HepG2 (cell line): Measurements from ENCODE around the gene NXN. TPM values are rescaled to one million over a fixed set of nuclear protein-coding genes. Genes with fewer than 3 reads are reported as not detected.

Source experiments
- ATAC-seq: fragments of 200-7000 bp; cut with Tn5 transposase; 3 replicates; pipeline ENCODE4 v1.9.1; 2020; ENCODE audit warnings: mild to moderate bottlenecking, moderate library complexity
- BruUV-seq: library from RNA; stranded (reverse); fragments of 400-500 nt; replicated peaks from 2 replicates; lab custom pipeline; 2021; lab: Mats Ljungman, UMichigan
- CTCF ChIA-PET: fragments of 300-600 bp; formaldehyde crosslinking; extraction: SDS; loops from one replicate; lab custom pipeline; 2021; ENCODE audit warnings: low total read pairs, inconsistent platforms, low intra/inter-chr PET ratio; lab: Yijun Ruan, JAX
- POLR2A ChIA-PET: fragments of 350-600 bp; sonication (Branson Sonifier 250); formaldehyde crosslinking; loops from one replicate; lab custom pipeline; 2020; ENCODE audit warnings: antibody characterized with exemption, inconsistent platforms; lab: Yijun Ruan, JAX
- DNase-seq: peaks from one replicate; pipeline ENCODE4 v3.0.0-alpha.2; 2015; ENCODE audit warnings: low spot score
- FAIRE-seq: peaks from 3 replicates; lab custom pipeline; 2011; peaks lifted over from hg19 to GRCh38; lab: Jason Lieb, UNC
- H2AFZ ChIP-seq: one replicate; pipeline ENCODE4 v1.6.1; 2011; ENCODE audit warnings: low read length, inconsistent platforms
- H3K27ac ChIP-seq: fragments of 300-600 bp; 3 replicates; pipeline ENCODE4 v1.8.0; 2011; ENCODE audit warnings: mixed run types, mild to moderate bottlenecking, mixed read lengths, low read length, inconsistent platforms; ENCODE audit not compliant: insufficient read depth; ENCODE audit errors: extremely low read length
- H3K27me3 ChIP-seq, 2 experiments: fragments of 200-600 bp in 1 of 2; 2 replicates in 1 of 2; 3 replicates in 1 of 2; pipeline versions ENCODE4 v1.6.0 to v1.8.0; 2011; ENCODE audit warnings: low read length in 2 of 2, mild to moderate bottlenecking in 2 of 2, moderate library complexity in 2 of 2, inconsistent platforms in 1 of 2; ENCODE audit not compliant: insufficient read depth in 2 of 2, control insufficient read depth in 1 of 2
- H3K36me3 ChIP-seq, 2 experiments: fragments of 200-600 bp in 1 of 2; replicated peaks in 1 of 2; 2 replicates in 1 of 2; 3 replicates in 1 of 2; pipeline versions ENCODE4 v1.5.1 to v1.8.0; 2011; ENCODE audit warnings: low read length in 2 of 2, inconsistent platforms in 1 of 2; ENCODE audit not compliant: insufficient read depth in 2 of 2, control insufficient read depth in 1 of 2
- H3K4me1 ChIP-seq: 2 replicates; pipeline ENCODE4 v1.5.1; 2012; ENCODE audit warnings: low read length, inconsistent platforms; ENCODE audit not compliant: insufficient read depth
- H3K4me2 ChIP-seq: 2 replicates; pipeline ENCODE4 v1.6.0; 2011; ENCODE audit warnings: low read depth, low read length, inconsistent platforms
- H3K4me3 ChIP-seq, 3 experiments: fragments of 200-600 bp in 1 of 3; sonication (generic), shearing (Covaris generic) in 1 of 3; replicated peaks in 1 of 3; 2 replicates each; pipeline ENCODE4 v1.5.1; 2011 to 2016; ENCODE audit warnings: low read length in 3 of 3, inconsistent platforms in 2 of 3, low read depth in 2 of 3, mild to moderate bottlenecking in 2 of 3, control low read depth in 1 of 3, mixed read lengths in 1 of 3; ENCODE audit not compliant: insufficient read depth in 1 of 3
- H3K79me2 ChIP-seq: one replicate; pipeline ENCODE4 v1.6.1; 2011; ENCODE audit warnings: low read length, inconsistent platforms; ENCODE audit not compliant: insufficient read depth
- H3K9ac ChIP-seq: 2 replicates; pipeline ENCODE4 v1.6.0; 2011; ENCODE audit warnings: mild to moderate bottlenecking, low read depth, low read length, inconsistent platforms; ENCODE audit not compliant: insufficient read depth
- H3K9me3 ChIP-seq: 2 replicates; pipeline ENCODE4 v1.5.1; 2012; ENCODE audit warnings: mild to moderate bottlenecking, low read length
- H4K20me1 ChIP-seq: 2 replicates; pipeline ENCODE4 v1.6.0; 2011; ENCODE audit warnings: inconsistent platforms, mild to moderate bottlenecking, low read length, moderate library complexity; ENCODE audit not compliant: insufficient read depth
- RAD51 ChIP-seq: fragments of 450-650 bp; IDR thresholded peaks from 2 replicates; pipeline ENCODE4 v1.6.1; 2016; ENCODE audit warnings: borderline replicate concordance
- SRSF1 ChIP-seq: fragments of 200-400 bp; formaldehyde crosslinking; optimal IDR thresholded peaks from 2 replicates; pipeline ENCODE3; 2017; ENCODE audit warnings: mild to moderate bottlenecking, low read depth, low read length, moderate library complexity
- U2AF2 ChIP-seq: fragments of 200-400 bp; formaldehyde crosslinking; IDR thresholded peaks from 2 replicates; pipeline ENCODE4 v1.6.1; 2017; ENCODE audit warnings: low read depth, mild to moderate bottlenecking, low read length
- ZIK1 ChIP-seq: sonication (generic); formaldehyde crosslinking; IDR thresholded peaks from 2 replicates; pipeline ENCODE4 v1.5.0; 2020; ENCODE audit warnings: mild to moderate bottlenecking, low read depth, missing genetic modification reagents, borderline replicate concordance
- ZNF331 ChIP-seq: sonication (generic); formaldehyde crosslinking; IDR thresholded peaks from 2 replicates; pipeline ENCODE4 v1.4.0; 2020; ENCODE audit warnings: missing genetic modification reagents
- ZNF724P ChIP-seq: sonication (generic); formaldehyde crosslinking; IDR thresholded peaks from 2 replicates; pipeline ENCODE4 v1.8.0; 2022; ENCODE audit warnings: missing genetic modification reagents, borderline replicate concordance
- ZNF782 ChIP-seq: sonication (generic); formaldehyde crosslinking; IDR thresholded peaks from 2 replicates; pipeline ENCODE4 v1.4.0; 2020; ENCODE audit warnings: missing genetic modification reagents, mild to moderate bottlenecking, borderline replicate concordance
- WGBS: methylation state at CpG from one replicate; pipeline ENCODE4 v1.1.6; 2017; ENCODE audit warnings: low lambda C conversion rate; 5-methylcytosine and 5-hydroxymethylcytosine counted together
- in situ Hi-C: cut with HindIII; loops from 2 replicates; pipeline ENCODE4 v1.10.0; 2017; ENCODE audit warnings: low pct_unique_long_range_greater_than_20kb; ENCODE audit not compliant: extremely low pct_ligation_motif_present
- intact Hi-C: fragments of 100-400 bp; cut with micrococcal nuclease; formaldehyde crosslinking; loops from one replicate; pipeline ENCODE4 v1.10.0; 2022; ENCODE audit not compliant: unreplicated experiment
- polyA plus RNA-seq, 8 experiments: library from polyadenylated mRNA; depleted of rRNA in 3 of 8; stranded (reverse) in 7 of 8; unstranded in 1 of 8; fragments of >200 nt; fragmentation: Illumina TruSeq in 4 of 8; extraction: Trizol in 4 of 8; gene quantifications; 2 replicates each; pipeline versions ENCODE4 v1.2.1 to v1.2.3, GENCODE V29; 2011 to 2016; ENCODE audit warnings: low read depth in 4 of 8, missing spikeins in 1 of 8, mixed read lengths in 1 of 8; ENCODE audit not compliant: insufficient read depth in 1 of 8
- total RNA-seq, 5 experiments: library from RNA; depleted of rRNA; stranded (reverse); fragments of >200 nt; fragmentation: Illumina TruSeq; extraction: Trizol; gene quantifications; 2 replicates each; pipeline ENCODE4 v1.2.3, GENCODE V29; 2016; ENCODE audit warnings: low read depth in 1 of 5
- TF ChIP-seq, protein P1 (sequence below): sonication (generic); formaldehyde crosslinking; IDR thresholded peaks from 2 replicates; pipeline ENCODE4 v1.5.0; 2020; ENCODE audit warnings: missing genetic modification reagents

The NXN gene
- total and polyA plus RNA-seq, 2 of the 13 experiments (the other 11 are each of a cell fraction or from before 2014, with no cell fraction given): 22.2 to 24.3 TPM

DNA sequence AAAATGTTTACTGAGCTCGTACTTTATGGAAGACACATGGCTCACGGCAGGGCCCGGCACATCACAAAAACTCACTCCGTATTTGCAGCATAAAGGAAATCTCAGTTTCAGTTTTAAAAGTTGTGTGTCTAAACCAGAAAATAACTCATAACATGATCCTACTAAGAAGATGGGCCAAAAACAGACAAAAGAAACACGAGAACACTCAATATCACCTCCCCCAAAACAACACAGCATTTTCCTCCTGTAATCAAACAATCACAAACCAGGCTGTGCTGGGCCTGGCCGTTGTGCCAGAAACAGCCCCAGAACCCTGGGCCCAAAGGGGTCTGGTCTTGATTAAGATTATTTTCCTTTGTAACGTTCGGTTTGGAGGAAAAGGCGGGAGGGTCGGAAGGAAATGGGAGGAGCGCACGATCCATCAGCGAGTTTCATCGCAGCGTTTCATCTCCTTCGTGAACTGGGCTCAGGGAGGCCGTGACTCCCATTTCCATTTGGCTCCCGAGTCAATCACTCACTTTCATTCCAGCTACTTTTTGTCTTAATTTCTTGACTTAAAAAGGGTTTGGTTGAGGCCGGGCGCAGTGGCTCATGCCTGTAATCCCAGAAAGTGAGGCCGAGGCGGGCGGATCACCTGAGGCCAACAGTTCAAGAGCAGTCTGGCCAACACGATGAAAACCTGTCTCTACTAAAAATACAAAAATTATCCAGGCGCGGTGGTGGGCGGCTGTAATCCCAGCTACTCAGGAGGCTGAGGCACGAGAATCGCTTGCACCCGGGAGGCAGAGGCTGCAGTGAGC, 61.4 kb downstream of the NXN start:
- no peak for FAIRE-seq
- Histone ChIP-seq H3K36me3 (no peaks in the 10 kb centered on the region), H3K27ac (no peak overlapping the region), H4K20me1 (no peaks in the 10 kb centered on the region), H3K4me2 (no peak overlapping the region), H3K9me3 (0 out of 2 replicates have a peak, but pooled peaks cover 5% of the 10 kb centered on the region), H3K4me3 (no peak overlapping the region), H3K4me1 (peaks cover 19% of the 10 kb centered on the region), H2AFZ (no peak overlapping the region), H3K9ac (no peak overlapping the region), H3K79me2 (peaks cover 3% of the 10 kb centered on the region), H3K27me3 (no peaks in the 10 kb centered on the region)
- intact Hi-C loops: no loop called here
- no peak for ATAC-seq
- BruUV-seq: TSS peak; percentile 27
- 95% methylated on average over 30 of the region's 30 CpGs for WGBS
- CTCF ChIA-PET: no interaction called here
- in situ Hi-C loops: no loop called here
- no peak for DNase-seq
- no peak for TF ChIP-seq ZIK1
- POLR2A ChIA-PET: no interaction called here

GRCh38 chr17:917391-917811, 62.2 kb downstream of the NXN start:
- Histone ChIP-seq H3K79me2 (peaks cover 3% of the 10 kb centered on the region), H3K4me3 (no peak overlapping the region)

More at GRCh38 chr17:917391-917811, 62.2 kb downstream of the NXN start:
- WGBS: 94% methylated on average over 19 of the region's 19 CpGs
- H3K9ac ChIP-seq: no peak overlapping the region
- peaks cover 19% of the 10 kb centered on the region for H3K4me1 ChIP-seq
- H2AFZ ChIP-seq: no peak overlapping the region
- in situ Hi-C loops: no loop called here
- ChIA-PET POLR2A (no interaction called here), CTCF (no interaction called here)
- TF ChIP-seq RAD51 (no peak), ZNF782 (CRISPR knock-in tag) (no peak), ZNF331 (CRISPR knock-in tag) (no peak), U2AF2 (no peak), SRSF1 (no peak), ZNF724P (CRISPR knock-in tag) (no peak)
- TF ChIP-seq, protein P1, sequence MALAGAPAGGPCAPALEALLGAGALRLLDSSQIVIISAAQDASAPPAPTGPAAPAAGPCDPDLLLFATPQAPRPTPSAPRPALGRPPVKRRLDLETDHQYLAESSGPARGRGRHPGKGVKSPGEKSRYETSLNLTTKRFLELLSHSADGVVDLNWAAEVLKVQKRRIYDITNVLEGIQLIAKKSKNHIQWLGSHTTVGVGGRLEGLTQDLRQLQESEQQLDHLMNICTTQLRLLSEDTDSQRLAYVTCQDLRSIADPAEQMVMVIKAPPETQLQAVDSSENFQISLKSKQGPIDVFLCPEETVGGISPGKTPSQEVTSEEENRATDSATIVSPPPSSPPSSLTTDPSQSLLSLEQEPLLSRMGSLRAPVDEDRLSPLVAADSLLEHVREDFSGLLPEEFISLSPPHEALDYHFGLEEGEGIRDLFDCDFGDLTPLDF (CRISPR knock-in tag): no peak
- 0 out of 2 replicates have a peak, but pooled peaks cover 5% of the 10 kb centered on the region for H3K9me3 ChIP-seq
- no peaks in the 10 kb centered on the region for H3K36me3 ChIP-seq
- H3K4me2 ChIP-seq: no peak overlapping the region
- DNase-seq: no peak
- ATAC-seq: no peak
- H4K20me1 ChIP-seq: no peaks in the 10 kb centered on the region
- H3K27ac ChIP-seq: no peak overlapping the region
- intact Hi-C loops: no loop called here
- no peak for FAIRE-seq
- BruUV-seq: no TSS peak
- no peaks in the 10 kb centered on the region for H3K27me3 ChIP-seq
